ENCODE data around the gene DMRTA2.

The DMRTA2 gene

GRCh38 chr1:50378770-50379169 is 44.5 kb downstream of the DMRTA2 start:
- Mint-ChIP-seq H3K9me3 (no peaks in the 10 kb centered on the region), H3K27me3 (peaks cover 7% of the 10 kb centered on the region), H3K36me3 (ENCODE audit: low read depth) (no peaks in the 10 kb centered on the region), H3K4me1 (ENCODE audit: low read depth) (peaks cover 10% of the 10 kb centered on the region), H3K4me3 (no peak overlapping the region), H3K27ac (no peak overlapping the region)
- intact Hi-C loops (cut with micrococcal nuclease): no loop called here

DNA sequence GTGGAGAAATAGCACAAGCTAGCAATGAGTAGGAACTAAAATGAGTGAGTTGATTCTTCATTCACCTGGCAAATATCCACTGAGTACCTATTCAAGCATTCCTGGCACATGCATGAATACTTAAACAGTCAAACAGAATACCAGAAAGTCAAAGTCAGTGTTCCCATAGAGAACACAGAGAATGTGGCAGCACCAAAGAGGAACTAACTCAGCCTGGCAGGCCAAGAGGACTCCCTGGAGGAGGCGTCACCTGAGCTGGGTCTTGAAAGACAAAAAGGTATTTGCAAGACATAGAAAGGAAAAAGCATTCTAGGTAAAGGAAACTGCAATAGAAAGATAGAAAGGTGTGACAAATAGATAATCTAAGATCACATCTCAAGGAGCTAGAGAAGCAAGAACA is 49.7 kb downstream of the DMRTA2 start:
- H3K27me3 Mint-ChIP-seq: peaks cover 25% of the 10 kb centered on the region
- H3K9me3 Mint-ChIP-seq: no peaks in the 10 kb centered on the region
- no peak overlapping the region for H3K27ac Mint-ChIP-seq
- intact Hi-C loops (cut with micrococcal nuclease): no loop called here
- peaks cover 4% of the 10 kb centered on the region for H3K4me1 Mint-ChIP-seq (ENCODE audit: low read depth)
- H3K4me3 Mint-ChIP-seq: no peak overlapping the region
- H3K36me3 Mint-ChIP-seq (ENCODE audit: low read depth): no peaks in the 10 kb centered on the region

DNA sequence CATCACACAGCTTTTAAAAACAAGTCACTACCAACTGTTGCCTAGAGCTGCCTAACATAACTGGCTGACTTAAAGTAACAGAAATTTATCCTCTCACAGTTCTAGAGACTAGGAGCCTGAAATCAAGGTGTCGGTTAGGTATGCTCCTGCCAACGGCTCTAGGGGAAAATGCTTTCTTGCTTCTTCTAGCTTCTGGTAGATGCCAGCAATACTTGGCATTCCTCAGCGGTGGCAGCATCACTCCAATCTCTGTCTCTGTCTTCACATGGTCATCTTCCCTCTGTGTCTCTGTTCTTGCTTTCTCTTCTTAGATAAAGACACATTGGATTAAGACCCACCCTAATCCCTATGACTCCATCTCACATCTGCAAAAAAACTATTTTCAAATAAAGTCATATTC is 51.5 kb downstream of the DMRTA2 start:
- Mint-ChIP-seq H3K27ac (no peak overlapping the region), H3K4me1 (ENCODE audit: low read depth) (no peaks in the 10 kb centered on the region), H3K27me3 (peaks cover 32% of the 10 kb centered on the region), H3K36me3 (ENCODE audit: low read depth) (no peaks in the 10 kb centered on the region), H3K4me3 (no peak overlapping the region), H3K9me3 (no peaks in the 10 kb centered on the region)
- intact Hi-C loops (cut with micrococcal nuclease): no loop called here

- Mint-ChIP-seq H3K4me3 (no peak overlapping the region), H3K36me3 (ENCODE audit: low read depth) (no peaks in the 10 kb centered on the region), H3K27ac (no peak overlapping the region), H3K4me1 (ENCODE audit: low read depth) (no peaks in the 10 kb centered on the region), H3K9me3 (no peaks in the 10 kb centered on the region), H3K27me3 (peaks cover 38% of the 10 kb centered on the region)
- intact Hi-C loops (cut with micrococcal nuclease): loop anchor here (10.0 kb wide), 1 partner anchor 365 kb away; no protein-coding TSS in a partner anchor
These were observed 53.4 kb downstream of the DMRTA2 start for GRCh38 chr1:50369830-50370229.

GRCh38 chr1:50369008-50369634 is 54.1 kb downstream of the DMRTA2 start:
- Mint-ChIP-seq H3K4me1 (ENCODE audit: low read depth) (no peaks in the 10 kb centered on the region), H3K4me3 (no peak overlapping the region), H3K27me3 (peaks cover 42% of the 10 kb centered on the region), H3K9me3 (no peaks in the 10 kb centered on the region), H3K27ac (no peak overlapping the region), H3K36me3 (ENCODE audit: low read depth) (no peaks in the 10 kb centered on the region)
- intact Hi-C loops (cut with micrococcal nuclease): loop anchor here (10.0 kb wide), 1 partner anchor 366 kb away; no protein-coding TSS in a partner anchor

- H3K27ac Mint-ChIP-seq: no peak overlapping the region
- intact Hi-C loops (cut with micrococcal nuclease): loop anchor here (1.0 to 10.0 kb wide), 3 partner anchors 237 to 366 kb away; no protein-coding TSS in a partner anchor
- H3K4me1 Mint-ChIP-seq (ENCODE audit: low read depth): no peaks in the 10 kb centered on the region
- H3K9me3 Mint-ChIP-seq: no peaks in the 10 kb centered on the region
- no peak overlapping the region for H3K4me3 Mint-ChIP-seq
- no peaks in the 10 kb centered on the region for H3K36me3 Mint-ChIP-seq (ENCODE audit: low read depth)
- peaks cover 45% of the 10 kb centered on the region for H3K27me3 Mint-ChIP-seq
These were observed 54.9 kb downstream of the DMRTA2 start for GRCh38 chr1:50368179-50369007.
